OCI-LY1 (cell line): ENCODE results near the gene CBFA2T3.

ENCODE experiments used
- CTCF ChIP-seq: fragments of 200-600 bp; sonication (generic), shearing (Covaris generic); IDR thresholded peaks from 2 replicates; pipeline ENCODE4 v1.5.1; 2017; ENCODE audit warnings: mild to moderate bottlenecking, antibody characterized with exemption, low read length, moderate library complexity, mixed read lengths
- EZH2 ChIP-seq: fragments of 200-600 bp; sonication (generic), shearing (Covaris generic); IDR thresholded peaks from 2 replicates; pipeline ENCODE4 v1.8.0; 2017; ENCODE audit warnings: borderline replicate concordance, mixed run types, mild to moderate bottlenecking, antibody characterized with exemption, low read length, moderate library complexity, mixed read lengths

GRCh38 chr16:88937206-88937621, 39.8 kb downstream of the CBFA2T3 start:
- TF ChIP-seq EZH2 (no peak), CTCF (no peak)
